Left colon (tissue), 2 donors: Measurements from ENCODE around the gene RANBP1. TPM values are rescaled to one million over a fixed set of nuclear protein-coding genes. Genes with fewer than 3 reads are reported as not detected.

Source experiments
- ATAC-seq: fragments of 200-7000 bp; cut with Tn5 transposase; one replicate; pipeline ENCODE4 v1.9.1; 2020; ENCODE audit warnings: mild to moderate bottlenecking, moderate library complexity
- DNase-seq, 2 donors: peaks; one replicate each; pipeline ENCODE4 v3.0.0-alpha.2; 2020
- intact Hi-C, 2 donors: fragments of 100-400 bp; cut with DNase I in 1 of 2; cut with micrococcal nuclease in 1 of 2; formaldehyde crosslinking; loops; one replicate each; pipeline versions ENCODE4 v1.11.2 to v1.14.0; 2022; cut with DNase I, micrococcal nuclease
- total RNA-seq, 2 donors: library from RNA; stranded (reverse); fragmentation: NEBNext Ultra II Directional; extraction: Animal tissue kit (Norgen Biotek cat#: 25700); gene quantifications; one replicate each; pipeline ENCODE4 v1.2.1, GENCODE V29; 2021
- donor health status: DM: no; HTN: no; CAD: no.
- donor health status: DM: yes; HTN: yes; CAD: no.

RANBP1 gene
- total RNA-seq, 2 donors from 2014 or later, result 57.2 to 80.3 TPM

DNA sequence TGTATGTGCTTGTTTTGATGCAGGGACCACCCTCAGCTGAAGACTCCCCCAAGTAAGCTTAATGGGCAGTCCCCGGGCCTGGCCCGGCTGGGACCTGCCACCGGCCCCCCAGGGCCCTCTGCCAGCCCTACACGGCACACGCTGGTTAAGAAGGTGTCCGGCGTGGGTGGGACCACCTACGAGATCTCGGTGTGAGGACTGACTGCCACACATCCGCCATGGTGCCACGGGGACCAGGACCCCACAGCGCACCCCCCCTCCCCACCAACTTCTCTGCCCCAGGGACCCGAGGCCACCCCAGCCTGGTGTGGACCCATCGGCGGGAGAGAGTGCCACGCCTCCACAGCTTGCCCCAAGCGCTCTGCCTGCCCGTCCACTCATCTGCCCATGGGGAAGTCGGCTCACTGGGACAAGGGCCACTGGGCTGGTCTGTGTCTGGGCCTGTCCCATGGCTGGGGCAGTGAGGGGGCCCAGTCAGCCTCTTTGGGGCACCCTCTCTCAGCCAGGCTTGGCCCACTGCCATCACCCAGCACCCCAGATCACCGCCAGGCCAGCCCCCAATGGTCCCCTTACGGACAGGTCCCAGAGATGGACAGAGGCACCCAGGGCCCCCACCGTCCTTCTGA lies 29.4 kb downstream of the RANBP1 start:
- no peak for ATAC-seq
- DNase-seq, result no peak
- intact Hi-C loops, result no loop called here

DNA sequence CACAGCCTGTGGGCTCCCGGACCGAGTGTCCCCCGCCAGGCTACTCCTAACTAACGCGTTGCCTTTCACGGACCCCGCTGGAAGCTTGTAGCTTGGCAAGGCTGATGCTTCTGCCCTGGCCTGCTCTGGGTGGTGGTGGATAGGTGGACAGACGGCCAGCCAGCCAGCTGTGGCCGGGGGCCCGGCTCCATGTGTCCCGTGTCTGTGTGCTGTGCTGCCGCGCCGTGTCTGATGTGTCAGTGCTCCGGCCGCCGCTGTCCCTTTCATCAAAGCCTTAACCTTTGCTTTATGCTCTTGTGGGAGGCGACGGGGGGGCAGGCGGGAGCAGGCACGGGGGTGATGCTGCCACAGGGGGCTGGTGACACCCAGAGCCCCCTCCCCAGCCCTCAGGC lies 29.9 kb downstream of the RANBP1 start:
- DNase-seq, result no peak
- no peak for ATAC-seq
- intact Hi-C loops, result no loop called here

DNA sequence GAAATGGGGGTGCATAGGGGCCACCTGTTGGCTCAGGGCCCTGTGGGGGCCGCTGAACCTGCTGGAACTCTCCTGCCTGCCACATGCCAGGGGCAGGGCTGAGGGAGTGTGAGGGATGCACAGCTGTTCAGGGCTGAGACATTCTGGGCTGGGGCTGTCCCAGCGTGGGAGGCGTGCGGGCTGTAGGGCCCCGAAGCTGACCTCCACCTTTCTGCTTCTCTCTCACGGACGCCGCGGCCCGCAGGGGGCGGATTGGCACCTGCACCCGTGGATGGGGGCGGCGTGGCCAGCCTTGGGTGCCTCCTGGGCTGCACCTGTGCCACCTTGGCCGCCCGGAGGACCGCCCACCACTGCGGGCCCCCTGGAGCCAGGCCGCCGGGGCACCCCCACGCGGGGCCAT lies 30.9 kb downstream of the RANBP1 start:
- intact Hi-C loops, result no loop called here
- no peak for ATAC-seq
- DNase-seq, result no peak

DNA sequence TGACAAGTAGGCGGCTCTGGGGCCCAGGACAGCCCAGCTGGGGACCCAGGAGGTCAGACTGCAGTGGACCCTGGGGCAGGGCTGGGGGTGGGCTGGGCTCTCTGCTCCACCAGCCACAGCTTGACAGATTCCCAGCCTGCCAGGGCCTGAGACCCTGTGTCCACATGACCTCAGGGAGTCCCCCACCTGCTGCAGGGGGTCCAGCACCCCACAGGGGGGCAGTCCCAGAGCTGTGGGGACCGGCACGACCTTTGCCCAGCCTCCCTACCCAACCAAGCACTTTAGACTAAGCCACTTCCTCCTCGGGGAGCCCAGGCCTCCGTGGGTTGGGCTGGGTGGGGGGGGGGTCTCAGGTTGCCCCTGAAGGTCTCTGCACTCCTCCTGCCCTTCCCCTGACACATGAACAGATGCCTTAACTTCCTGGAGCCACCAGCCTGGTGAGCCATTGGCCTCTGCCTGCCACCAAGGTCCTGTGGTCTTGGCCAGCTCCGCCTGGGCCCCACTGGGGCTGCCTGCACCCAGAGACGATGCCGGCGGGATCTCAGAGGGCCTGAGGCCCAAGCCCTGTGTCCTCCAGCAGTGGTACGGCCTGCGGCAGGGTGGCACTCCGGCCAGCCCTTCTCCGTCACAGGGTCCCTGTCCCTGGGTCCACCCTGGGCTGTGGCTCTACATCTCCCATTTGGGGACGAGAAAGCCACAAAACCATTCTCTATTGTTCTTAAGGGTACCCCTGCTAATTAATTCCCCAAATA lies 31.5 kb downstream of the RANBP1 start:
- intact Hi-C loops, result no loop called here
- ATAC-seq (peak; percentile 30), DNase-seq (no peak)

GRCh38 chr22:20148414-20148813 lies 32.5 kb downstream of the RANBP1 start:
- DNase-seq (no peak), ATAC-seq (no peak)
- intact Hi-C loops, result no loop called here

DNA sequence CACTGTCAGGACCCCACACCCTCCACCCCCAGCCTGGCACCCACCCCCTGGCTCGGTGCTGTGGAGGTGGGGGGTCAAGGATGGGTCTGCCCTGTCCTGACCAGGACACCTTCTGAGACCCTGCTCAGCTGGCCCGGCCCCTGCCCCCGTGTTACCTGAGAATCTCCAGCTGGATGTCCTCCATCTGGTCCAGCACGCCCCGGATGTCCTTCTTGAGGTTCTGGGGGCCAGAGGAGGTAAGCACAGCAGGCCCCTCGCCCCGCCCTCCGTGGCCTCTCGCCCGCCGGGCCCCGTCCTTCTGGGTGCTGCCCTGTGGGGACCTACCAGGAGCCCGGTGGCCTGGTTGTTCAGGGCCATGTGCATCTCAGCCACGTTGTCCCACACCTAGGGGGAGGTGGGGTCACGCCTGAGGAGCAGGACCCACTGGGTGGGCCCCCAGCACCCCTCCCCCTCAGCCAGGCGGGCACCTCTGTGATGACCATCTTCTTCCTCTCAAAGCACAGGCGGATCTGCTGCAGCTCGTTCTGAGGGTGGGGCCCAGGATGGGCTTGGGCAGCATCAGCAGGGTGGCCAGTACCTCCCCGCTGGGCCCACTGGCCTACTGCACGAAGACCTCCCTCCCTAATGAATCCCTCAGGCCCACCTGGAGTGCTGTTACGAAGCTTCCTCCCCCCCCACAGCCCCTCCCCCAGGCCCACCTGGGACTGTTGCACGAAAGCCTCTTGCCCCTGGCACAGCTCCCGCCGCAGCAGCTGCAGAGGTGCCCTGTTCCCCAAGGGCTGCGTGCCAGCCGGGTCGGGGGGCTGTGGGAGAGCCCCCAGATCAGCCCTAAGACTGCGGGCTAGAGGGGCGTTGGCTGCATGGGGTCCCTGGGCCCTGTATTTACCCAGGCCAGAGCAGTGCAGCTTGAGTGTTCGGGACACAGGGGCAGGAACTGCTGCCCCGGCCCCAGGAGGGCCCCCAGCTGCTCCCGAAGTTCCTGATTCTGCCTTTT lies 33.6 kb downstream of the RANBP1 start:
- DNase-seq (no peak), ATAC-seq (no peak)
- intact Hi-C loops, result no loop called here

DNA sequence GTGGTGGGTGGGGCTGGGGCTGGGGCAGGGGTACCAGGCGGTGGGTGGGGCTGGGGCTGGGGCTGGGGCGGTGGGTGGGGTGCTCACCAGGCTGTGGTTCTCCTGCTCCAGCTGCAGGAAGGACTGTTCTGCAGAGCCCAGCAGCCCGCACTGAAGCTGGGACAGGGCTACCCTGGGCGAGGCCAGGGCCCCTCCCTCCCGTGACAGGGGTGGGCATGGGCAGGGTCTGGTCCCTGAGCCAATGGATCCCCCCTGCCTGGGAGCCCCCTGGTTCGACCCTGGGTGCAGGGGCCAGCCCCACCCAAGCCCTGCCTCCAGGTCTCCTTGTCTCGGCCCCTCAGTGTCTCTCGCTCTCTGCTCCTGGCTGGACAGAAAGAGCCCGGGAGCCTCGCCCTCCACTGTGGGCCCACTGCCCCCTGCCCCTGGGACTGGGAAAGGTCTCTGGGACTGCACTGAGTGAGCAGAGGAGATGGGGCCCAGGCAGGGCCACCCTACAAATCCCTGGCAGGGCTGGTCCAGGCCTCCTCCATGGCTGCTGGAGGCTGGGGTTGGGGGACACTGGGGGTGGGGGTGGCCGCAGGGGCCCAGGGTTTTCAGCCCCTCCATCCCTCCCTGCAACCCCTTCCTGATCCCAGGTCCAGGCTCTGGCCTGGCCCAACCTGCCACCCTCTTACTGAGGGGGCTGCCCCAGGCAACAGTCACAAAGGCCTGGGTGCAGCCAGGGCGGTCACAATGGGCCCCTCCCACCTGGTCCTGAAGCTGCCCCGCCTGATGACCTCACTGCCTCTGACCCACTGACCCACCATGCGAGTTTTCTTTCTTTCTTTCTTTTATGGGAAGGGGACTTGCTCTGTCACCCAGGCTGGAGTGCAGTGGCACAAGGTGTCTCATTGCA lies 34.7 kb downstream of the RANBP1 start, which contains the start of gene CCDC188:
TSS of gene CCDC188 (minus strand) at position 675 of the 895 bp plus-strand sequence. CDS start at position 606, 69 bp downstream.
- intact Hi-C loops, result no loop called here
- DNase-seq (no peak), ATAC-seq (no peak)

DNA sequence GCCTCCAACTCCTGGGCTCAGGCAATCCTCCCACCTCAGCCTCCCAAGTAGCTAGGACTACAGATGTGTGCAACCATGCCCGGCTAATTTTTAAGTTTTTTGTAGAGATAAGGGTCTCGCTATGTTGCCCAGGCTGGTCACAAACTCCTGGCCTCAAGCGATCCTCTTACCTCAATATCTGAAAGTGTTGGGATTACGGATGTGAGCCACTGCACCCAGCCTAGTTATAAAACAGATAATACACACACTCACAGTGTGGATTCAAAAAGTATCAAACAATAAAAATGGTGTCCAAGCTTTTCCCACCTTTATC lies 35.3 kb downstream of the RANBP1 start:
- DNase-seq (no peak), ATAC-seq (no peak)
- intact Hi-C loops, result no loop called here

DNA sequence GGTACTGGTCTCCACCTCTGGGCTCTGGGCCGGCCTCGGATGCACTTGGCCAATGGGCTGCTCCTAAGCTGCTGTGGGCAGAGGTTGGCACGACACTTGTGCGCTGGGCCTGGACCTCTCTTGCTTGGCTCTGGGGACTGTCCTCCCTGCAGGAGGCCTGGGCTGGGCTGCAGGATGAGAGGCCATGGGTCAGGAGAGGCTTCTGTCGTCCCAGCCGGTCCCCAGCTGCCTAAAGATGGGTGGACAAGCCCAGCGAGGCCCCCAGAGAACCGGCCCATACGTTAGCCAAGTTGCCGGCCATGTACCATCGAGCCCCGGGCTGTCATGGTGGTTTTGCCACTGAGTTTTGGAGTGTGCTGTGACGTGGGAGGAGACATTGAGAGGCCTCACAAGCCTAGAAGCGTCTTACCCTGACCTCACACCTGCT lies 36.6 kb downstream of the RANBP1 start:
- no peak for ATAC-seq
- no peak for DNase-seq
- intact Hi-C loops, result no loop called here

- DNase-seq (no peak), ATAC-seq (no peak)
- intact Hi-C loops, result no loop called here
These were observed 38.0 kb downstream of the RANBP1 start for GRCh38 chr22:20153945-20154344.

GRCh38 chr22:20154602-20155187 lies 38.8 kb downstream of the RANBP1 start:
- intact Hi-C loops, result loop anchor here (5.0 kb wide), 3 partner anchors 113 to 133 kb away; partner anchors contain the start of gene RTN4R (in 1 of the 2)
- ATAC-seq (peak; percentile 72), DNase-seq (peak in 1 of 2 donors; percentile 52)

- DNase-seq, result peak; percentile 43 to 52
- ATAC-seq, result peak; percentile 63
- intact Hi-C loops, result loop anchor here (5.0 kb wide), 3 partner anchors 112 to 132 kb away; partner anchors contain the start of gene RTN4R (in 1 of the 2)
These were observed 39.6 kb downstream of the RANBP1 start for GRCh38 chr22:20155330-20156041.

GRCh38 chr22:20156042-20156389 lies 40.1 kb downstream of the RANBP1 start:
- ATAC-seq (no peak), DNase-seq (no peak)
- intact Hi-C loops, result loop anchor here (5.0 kb wide), 3 partner anchors 111 to 131 kb away; partner anchors contain the start of gene RTN4R (in 1 of the 2)

GRCh38 chr22:20156611-20157429 lies 40.9 kb downstream of the RANBP1 start:
- DNase-seq (peak; percentile 51 to 90), ATAC-seq (peak; percentile 66)
- intact Hi-C loops, result loop anchor here (5.0 kb wide), 3 partner anchors 110 to 130 kb away; partner anchors contain the start of gene RTN4R (in 1 of the 2)

- DNase-seq, result no peak
- intact Hi-C loops, result loop anchor here (5.0 kb wide), 3 partner anchors 110 to 130 kb away; partner anchors contain the start of gene RTN4R (in 1 of the 2)
- no peak for ATAC-seq
These were observed 41.7 kb downstream of the RANBP1 start for GRCh38 chr22:20157430-20158183.
